Caco-2 (cell line): Measurements from ENCODE around the gene SDK2. TPM values are rescaled to one million over a fixed set of nuclear protein-coding genes. Genes with fewer than 3 reads are reported as not detected.

Experiments
- BruUV-seq: library from RNA; stranded (reverse); fragments of 400-500 nt; replicated peaks from 2 replicates; lab custom pipeline; 2021; lab: Mats Ljungman, UMichigan
- CTCF ChIA-PET: fragments of 300-600 bp; sonication (Branson Sonifier 250); formaldehyde crosslinking; loops from one replicate; lab custom pipeline; 2022; ENCODE audit warnings: antibody characterized with exemption; lab: Charles Lee
- POLR2A ChIA-PET: fragments of 300-600 bp; sonication (Branson Sonifier 250); formaldehyde crosslinking; loops from one replicate; lab custom pipeline; 2022; ENCODE audit warnings: antibody characterized with exemption; lab: Charles Lee
- DNase-seq, 2 experiments: peaks; one replicate each; pipeline versions ENCODE4 v3.0.0 to v3.0.0-alpha.2; 2020 to 2022
- H3K27me3 ChIP-seq: replicated peaks from 2 replicates; pipeline ENCODE4 v1.6.0; 2011; ENCODE audit warnings: low read length; ENCODE audit not compliant: control insufficient read depth, insufficient read depth
- H3K36me3 ChIP-seq: 2 replicates; pipeline ENCODE4 v1.5.1; 2011; ENCODE audit warnings: low read length; ENCODE audit not compliant: control insufficient read depth, insufficient read depth
- H3K4me1 ChIP-seq: fragments of 250-450 bp; sonication (Bioruptor Pico); 2 replicates; pipeline ENCODE4 v1.5.1; 2020; ENCODE audit warnings: mild to moderate bottlenecking
- H3K4me3 ChIP-seq: 2 replicates; pipeline ENCODE4 v1.5.1; 2011; ENCODE audit warnings: low read depth, mild to moderate bottlenecking, control low read depth, low read length
- H3K9me3 ChIP-seq: fragments of 250-450 bp; sonication (Bioruptor Pico); 2 replicates; pipeline ENCODE4 v1.5.1; 2020; ENCODE audit warnings: mild to moderate bottlenecking, moderate library complexity
- H3K27ac Mint-ChIP-seq: one replicate; pipeline ENCODE4 v1.8.0; 2022; ENCODE audit warnings: mixed read lengths; ENCODE audit not compliant: unreplicated experiment
- H3K27me3 Mint-ChIP-seq: one replicate; pipeline ENCODE4 v1.8.0; 2022; ENCODE audit warnings: mixed read lengths; ENCODE audit not compliant: insufficient read depth, unreplicated experiment
- H3K36me3 Mint-ChIP-seq: one replicate; pipeline ENCODE4 v1.8.0; 2022; ENCODE audit warnings: mild to moderate bottlenecking, mixed read lengths; ENCODE audit not compliant: insufficient read depth, unreplicated experiment
- H3K4me1 Mint-ChIP-seq: one replicate; pipeline ENCODE4 v1.8.0; 2022; ENCODE audit warnings: low read depth, mixed read lengths; ENCODE audit not compliant: unreplicated experiment
- H3K4me3 Mint-ChIP-seq: one replicate; pipeline ENCODE4 v1.8.0; 2022; ENCODE audit warnings: mild to moderate bottlenecking, moderate library complexity, mixed read lengths; ENCODE audit not compliant: unreplicated experiment
- H3K9me3 Mint-ChIP-seq: one replicate; pipeline ENCODE4 v1.8.0; 2022; ENCODE audit warnings: mixed read lengths; ENCODE audit not compliant: unreplicated experiment
- intact Hi-C: fragments of 100-400 bp; cut with micrococcal nuclease; formaldehyde crosslinking; loops from one replicate; pipeline ENCODE4 v1.10.0; 2022; ENCODE audit not compliant: unreplicated experiment
- total RNA-seq: library from RNA; stranded (reverse); gene quantifications from 2 replicates; pipeline ENCODE4 v1.2.3, GENCODE V29; 2022
- TF ChIP-seq, protein P1 (sequence below), 2 experiments: fragments of 200-600 bp in 1 of 2; IDR thresholded peaks; 1 replicate in 1 of 2; 2 replicates in 1 of 2; pipeline versions ENCODE4 v1.5.1 to v1.8.0; 2011 to 2022; ENCODE audit warnings: antibody characterized with exemption in 1 of 2, control low read depth in 1 of 2, inconsistent platforms in 1 of 2, low read depth in 1 of 2, low read length in 1 of 2, mild to moderate bottlenecking in 1 of 2, moderate library complexity in 1 of 2; ENCODE audit not compliant: insufficient read depth in 1 of 2, severe bottlenecking in 1 of 2, unreplicated experiment in 1 of 2

SDK2 gene
- total RNA-seq, 1 experiment from 2014 or later, result 0.09 TPM

GRCh38 chr17:73678999-73679398, 34.8 kb upstream of the SDK2 start:
- CTCF ChIA-PET, result no interaction called here
- Histone ChIP-seq H3K36me3 (no peaks in the 10 kb centered on the region), H3K27me3 (no peaks in the 10 kb centered on the region), H3K9me3 (peaks cover 7% of the 10 kb centered on the region; the same call in 1 of the 2 replicates), H3K4me3 (no peak overlapping the region), H3K4me1 (no peaks in the 10 kb centered on the region)
- no peaks in the 10 kb centered on the region for H3K36me3 Mint-ChIP-seq
- POLR2A ChIA-PET, result no interaction called here
- no peak overlapping the region for H3K4me3 Mint-ChIP-seq
- H3K9me3 Mint-ChIP-seq, result peaks cover 24% of the 10 kb centered on the region
- no peak for DNase-seq
- H3K4me1 Mint-ChIP-seq, result no peaks in the 10 kb centered on the region
- no peak overlapping the region for H3K27ac Mint-ChIP-seq
- intact Hi-C loops, result no loop called here
- H3K27me3 Mint-ChIP-seq, result peaks cover 18% of the 10 kb centered on the region
- BruUV-seq, result no TSS peak
- TF ChIP-seq, protein P1, sequence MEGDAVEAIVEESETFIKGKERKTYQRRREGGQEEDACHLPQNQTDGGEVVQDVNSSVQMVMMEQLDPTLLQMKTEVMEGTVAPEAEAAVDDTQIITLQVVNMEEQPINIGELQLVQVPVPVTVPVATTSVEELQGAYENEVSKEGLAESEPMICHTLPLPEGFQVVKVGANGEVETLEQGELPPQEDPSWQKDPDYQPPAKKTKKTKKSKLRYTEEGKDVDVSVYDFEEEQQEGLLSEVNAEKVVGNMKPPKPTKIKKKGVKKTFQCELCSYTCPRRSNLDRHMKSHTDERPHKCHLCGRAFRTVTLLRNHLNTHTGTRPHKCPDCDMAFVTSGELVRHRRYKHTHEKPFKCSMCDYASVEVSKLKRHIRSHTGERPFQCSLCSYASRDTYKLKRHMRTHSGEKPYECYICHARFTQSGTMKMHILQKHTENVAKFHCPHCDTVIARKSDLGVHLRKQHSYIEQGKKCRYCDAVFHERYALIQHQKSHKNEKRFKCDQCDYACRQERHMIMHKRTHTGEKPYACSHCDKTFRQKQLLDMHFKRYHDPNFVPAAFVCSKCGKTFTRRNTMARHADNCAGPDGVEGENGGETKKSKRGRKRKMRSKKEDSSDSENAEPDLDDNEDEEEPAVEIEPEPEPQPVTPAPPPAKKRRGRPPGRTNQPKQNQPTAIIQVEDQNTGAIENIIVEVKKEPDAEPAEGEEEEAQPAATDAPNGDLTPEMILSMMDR (IDR thresholded peaks at IDR 0.05; ENCODE audit: insufficient read depth in 1 of 2, low read depth in 1 of 2, low read length in 1 of 2, severe bottlenecking in 1 of 2, unreplicated experiment in 1 of 2), result no peak

DNA sequence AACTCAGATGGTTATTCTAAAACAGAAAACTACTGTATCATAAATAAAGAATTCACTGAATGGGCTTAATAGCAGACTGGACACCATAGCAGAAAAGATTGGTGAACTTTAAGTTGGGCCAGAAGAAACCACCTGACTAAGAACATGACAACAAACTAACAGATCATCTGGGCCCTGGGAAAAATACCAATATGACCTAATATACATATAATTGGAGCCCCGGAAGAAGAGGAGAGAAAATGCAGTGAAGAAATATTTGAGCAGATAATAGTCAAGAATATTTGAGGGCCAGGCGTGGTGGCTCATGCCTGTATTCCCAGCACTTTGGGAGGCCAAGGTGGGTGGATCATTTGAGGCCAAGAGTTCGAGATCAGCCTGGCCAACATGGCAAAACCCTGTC, 25.5 kb upstream of the SDK2 start:
- Histone ChIP-seq H3K36me3 (no peaks in the 10 kb centered on the region), H3K4me1 (no peaks in the 10 kb centered on the region), H3K27me3 (no peaks in the 10 kb centered on the region; the same call in 1 of the 2 replicates), H3K9me3 (peaks cover 9% of the 10 kb centered on the region; the same call in 1 of the 2 replicates), H3K4me3 (no peak overlapping the region)
- no peak for DNase-seq
- BruUV-seq, result no TSS peak
- peaks cover 20% of the 10 kb centered on the region for H3K27me3 Mint-ChIP-seq
- intact Hi-C loops, result no loop called here
- ChIA-PET CTCF (no interaction called here), POLR2A (no interaction called here)
- H3K4me1 Mint-ChIP-seq, result no peaks in the 10 kb centered on the region
- no peaks in the 10 kb centered on the region for H3K9me3 Mint-ChIP-seq
- no peak overlapping the region for H3K27ac Mint-ChIP-seq
- no peak overlapping the region for H3K4me3 Mint-ChIP-seq
- TF ChIP-seq, protein P1 (IDR thresholded peaks at IDR 0.05; ENCODE audit: insufficient read depth in 1 of 2, low read depth in 1 of 2, low read length in 1 of 2, severe bottlenecking in 1 of 2, unreplicated experiment in 1 of 2), result no peak
- H3K36me3 Mint-ChIP-seq, result no peaks in the 10 kb centered on the region

DNA sequence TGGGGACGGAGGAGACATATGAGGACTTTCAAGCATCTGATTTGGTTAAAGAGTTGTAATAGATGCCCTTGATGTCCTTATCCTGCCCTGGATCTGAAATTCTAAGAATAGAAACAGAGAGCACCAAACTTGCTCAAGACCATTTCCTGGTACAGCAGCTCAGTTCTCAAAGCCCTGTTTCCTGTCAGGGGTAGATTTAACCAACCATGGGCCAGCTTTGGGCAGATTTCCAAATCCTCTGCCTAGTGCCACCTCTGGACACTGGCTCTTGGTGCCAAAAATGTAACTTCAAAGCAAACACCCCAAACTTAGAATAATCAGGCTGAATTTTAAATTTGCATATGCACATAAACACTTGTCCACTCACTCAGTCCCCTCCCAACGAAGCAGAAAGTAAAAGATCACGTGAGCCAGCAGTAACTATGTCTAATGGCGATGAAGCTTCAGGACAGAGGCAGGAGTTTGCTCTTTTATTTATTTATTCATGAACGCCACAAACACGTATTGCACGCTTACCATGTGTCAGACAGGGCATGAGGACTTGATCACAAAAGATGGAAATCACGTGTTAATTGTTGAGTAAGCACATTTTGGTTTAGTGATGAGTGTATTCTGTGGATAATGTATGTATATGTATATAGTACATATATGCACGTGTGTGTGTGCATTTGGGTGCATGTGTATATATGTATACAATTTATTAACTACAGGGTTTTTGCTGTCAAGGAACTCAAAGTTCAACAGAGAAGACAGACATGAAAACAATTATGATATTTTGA, 23.1 kb upstream of the SDK2 start:
- Histone ChIP-seq H3K9me3 (peaks cover 9% of the 10 kb centered on the region; the same call in 1 of the 2 replicates), H3K36me3 (no peaks in the 10 kb centered on the region), H3K27me3 (no peaks in the 10 kb centered on the region; the same call in 1 of the 2 replicates), H3K4me1 (no peaks in the 10 kb centered on the region), H3K4me3 (no peak overlapping the region)
- intact Hi-C loops, result no loop called here
- POLR2A ChIA-PET, result no interaction called here
- Mint-ChIP-seq H3K9me3 (no peaks in the 10 kb centered on the region), H3K27ac (no peak overlapping the region), H3K4me1 (no peaks in the 10 kb centered on the region), H3K4me3 (no peak overlapping the region), H3K36me3 (no peaks in the 10 kb centered on the region), H3K27me3 (peaks cover 24% of the 10 kb centered on the region)
- TF ChIP-seq, protein P1 (IDR thresholded peaks at IDR 0.05; ENCODE audit: insufficient read depth in 1 of 2, low read depth in 1 of 2, low read length in 1 of 2, severe bottlenecking in 1 of 2, unreplicated experiment in 1 of 2), result no peak
- CTCF ChIA-PET, result interaction anchor here (0.9 kb wide), 1 partner anchor 18 kb away, joined by 3 read pairs; no protein-coding TSS in a partner anchor
- no peak for DNase-seq
- BruUV-seq, result no TSS peak
